Coronary artery (tissue), 2 donors: ENCODE results near the gene AUTS2.

Source experiments
- DNase-seq: peaks from one replicate; pipeline ENCODE4 v3.0.0-alpha.2; 2017; ENCODE audit warnings: low spot score
- H3K27ac ChIP-seq, 2 donors: fragments of 200-600 bp; sonication (generic); one replicate each; pipeline ENCODE4 v1.5.1; 2016 to 2019
- H3K4me3 ChIP-seq: fragments of 200-600 bp; sonication (generic); 2 replicates; pipeline ENCODE4 v1.5.1; 2016; ENCODE audit warnings: mild to moderate bottlenecking, moderate library complexity
- TF ChIP-seq, protein P1 (sequence below): fragments of 200-600 bp; sonication (generic); IDR thresholded peaks from one replicate; pipeline ENCODE4 v1.5.1; 2019; ENCODE audit warnings: antibody characterized with exemption

AUTS2 gene

GRCh38 chr7:70545214-70545613 is 946.9 kb downstream of the AUTS2 start:
- TF ChIP-seq, protein P1, sequence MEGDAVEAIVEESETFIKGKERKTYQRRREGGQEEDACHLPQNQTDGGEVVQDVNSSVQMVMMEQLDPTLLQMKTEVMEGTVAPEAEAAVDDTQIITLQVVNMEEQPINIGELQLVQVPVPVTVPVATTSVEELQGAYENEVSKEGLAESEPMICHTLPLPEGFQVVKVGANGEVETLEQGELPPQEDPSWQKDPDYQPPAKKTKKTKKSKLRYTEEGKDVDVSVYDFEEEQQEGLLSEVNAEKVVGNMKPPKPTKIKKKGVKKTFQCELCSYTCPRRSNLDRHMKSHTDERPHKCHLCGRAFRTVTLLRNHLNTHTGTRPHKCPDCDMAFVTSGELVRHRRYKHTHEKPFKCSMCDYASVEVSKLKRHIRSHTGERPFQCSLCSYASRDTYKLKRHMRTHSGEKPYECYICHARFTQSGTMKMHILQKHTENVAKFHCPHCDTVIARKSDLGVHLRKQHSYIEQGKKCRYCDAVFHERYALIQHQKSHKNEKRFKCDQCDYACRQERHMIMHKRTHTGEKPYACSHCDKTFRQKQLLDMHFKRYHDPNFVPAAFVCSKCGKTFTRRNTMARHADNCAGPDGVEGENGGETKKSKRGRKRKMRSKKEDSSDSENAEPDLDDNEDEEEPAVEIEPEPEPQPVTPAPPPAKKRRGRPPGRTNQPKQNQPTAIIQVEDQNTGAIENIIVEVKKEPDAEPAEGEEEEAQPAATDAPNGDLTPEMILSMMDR = no peak
- H3K27ac ChIP-seq = no peak overlapping the region
- no peak overlapping the region for H3K4me3 ChIP-seq
- no peak for DNase-seq

GRCh38 chr7:70552141-70552540 is 953.9 kb downstream of the AUTS2 start:
- Histone ChIP-seq H3K27ac (no peak overlapping the region), H3K4me3 (no peak overlapping the region)
- TF ChIP-seq, protein P1 = no peak
- no peak for DNase-seq

DNA sequence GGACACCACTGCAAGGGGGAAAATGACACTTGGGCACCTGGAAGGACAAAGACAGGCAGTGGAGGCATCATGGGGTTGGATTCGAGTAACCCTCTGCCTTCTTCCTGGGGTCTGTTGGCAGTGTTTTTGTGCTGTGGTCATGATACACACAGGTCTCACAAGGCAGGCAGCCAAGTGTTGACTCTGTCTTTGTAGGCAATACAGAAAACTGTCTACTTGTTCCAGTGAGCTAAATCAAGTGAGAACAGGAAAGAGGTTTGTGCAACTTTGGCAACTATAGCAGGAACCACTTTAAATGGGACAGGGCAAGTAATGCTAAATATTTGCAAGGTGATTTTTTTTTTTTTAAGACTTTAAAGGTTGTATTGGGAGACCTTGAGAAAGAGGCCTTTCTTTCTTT is 955.1 kb downstream of the AUTS2 start:
- no peak overlapping the region for H3K4me3 ChIP-seq
- DNase-seq = no peak
- TF ChIP-seq, protein P1 = no peak
- no peak overlapping the region for H3K27ac ChIP-seq

GRCh38 chr7:70554646-70555045 is 956.4 kb downstream of the AUTS2 start:
- no peak for DNase-seq
- TF ChIP-seq, protein P1 = no peak
- Histone ChIP-seq H3K27ac (no peak overlapping the region), H3K4me3 (no peak overlapping the region)

DNA sequence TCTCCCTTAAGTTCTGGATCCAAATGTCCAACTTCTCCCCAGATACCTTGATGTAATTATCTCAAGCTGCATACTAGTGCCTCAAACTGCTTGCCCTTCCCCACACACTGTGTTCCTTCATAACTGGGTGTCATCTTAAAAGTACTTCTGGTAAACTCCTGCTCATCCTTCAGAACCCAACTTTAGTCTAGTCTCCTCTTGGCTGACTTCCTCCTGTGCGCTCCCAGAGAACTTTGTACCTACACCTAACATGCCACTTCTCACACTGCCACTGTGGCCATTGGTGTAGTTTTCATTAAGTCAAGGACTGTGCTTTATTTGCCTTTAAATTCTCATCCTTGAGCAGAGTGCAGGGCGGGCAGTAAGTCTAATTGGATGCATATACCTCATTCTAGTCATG is 958.5 kb downstream of the AUTS2 start:
- Histone ChIP-seq H3K27ac (no peak overlapping the region), H3K4me3 (no peak overlapping the region)
- TF ChIP-seq, protein P1 = no peak
- no peak for DNase-seq

DNA sequence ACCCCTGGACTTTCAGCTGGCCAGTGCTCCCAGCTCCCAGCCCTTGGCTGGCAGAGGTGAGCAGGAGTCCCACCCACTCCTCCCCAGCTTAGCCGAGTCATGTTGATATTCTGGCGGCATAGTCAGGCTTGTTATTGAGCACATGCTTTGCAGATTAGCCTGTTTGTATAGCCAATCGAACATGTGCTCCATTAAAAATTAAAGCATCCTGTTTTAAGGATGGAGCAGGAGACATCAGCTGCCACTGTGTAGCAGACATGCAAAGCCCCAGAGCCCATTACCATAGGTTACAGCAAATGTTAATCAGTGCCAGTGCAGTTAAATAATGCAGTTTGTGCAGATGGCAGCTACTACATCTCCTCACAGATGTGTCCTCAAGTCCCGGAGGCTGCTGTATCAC is 959.1 kb downstream of the AUTS2 start:
- Histone ChIP-seq H3K4me3 (no peak overlapping the region), H3K27ac (no peak overlapping the region)
- TF ChIP-seq, protein P1 = no peak
- DNase-seq = no peak

DNA sequence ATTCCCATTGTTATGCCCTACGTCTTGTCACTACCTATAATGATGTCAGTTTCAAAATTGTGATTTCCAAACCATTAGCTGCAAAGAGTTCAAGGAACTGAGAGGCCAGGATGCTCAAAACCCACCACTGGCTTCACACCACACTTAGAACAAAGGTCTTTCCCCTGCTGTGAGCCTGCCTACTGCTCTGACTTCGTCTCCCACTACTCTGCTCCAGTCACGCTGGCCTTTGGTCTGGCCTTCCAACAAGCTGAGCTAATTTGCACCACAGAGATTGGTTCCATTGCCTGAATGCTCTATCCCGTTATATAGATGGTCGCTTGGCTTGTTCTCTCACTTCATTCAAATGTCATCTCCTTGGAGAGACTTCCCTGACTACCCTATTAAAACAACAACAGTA is 961.5 kb downstream of the AUTS2 start:
- DNase-seq = no peak
- no peak overlapping the region for H3K27ac ChIP-seq
- no peak overlapping the region for H3K4me3 ChIP-seq
- TF ChIP-seq, protein P1 = no peak
